NCI-H1105 (cell line): ENCODE results near the gene TBL1Y.
"Not testable (repeated sequence)": the region's sequence is repeated elsewhere in the genome, so short reads cannot be mapped to it uniquely, and the experiment has no call there.

Experiments used
- DNase-seq: peaks from one replicate; lab custom pipeline; 2025; lab: John Stamatoyannopoulos, UW

The TBL1Y gene

GRCh38 chrY:6972271-6972887, 61.9 kb downstream of the TBL1Y start:
- no peak for DNase-seq

GRCh38 chrY:6974971-6975370, 64.5 kb downstream of the TBL1Y start:
- no peak for DNase-seq

- no peak for DNase-seq
These were observed 67.3 kb downstream of the TBL1Y start for GRCh38 chrY:6977783-6978182.

- no peak for DNase-seq
These were observed 72.7 kb downstream of the TBL1Y start for GRCh38 chrY:6983221-6983620.

GRCh38 chrY:6987811-6988210, 77.3 kb downstream of the TBL1Y start:
- DNase-seq = no peak

GRCh38 chrY:6989886-6990620, 79.6 kb downstream of the TBL1Y start:
- no peak for DNase-seq

- DNase-seq = no peak
These were observed 81.5 kb downstream of the TBL1Y start for GRCh38 chrY:6992041-6992440.

GRCh38 chrY:6995987-6996386, 85.5 kb downstream of the TBL1Y start:
- DNase-seq = no peak

GRCh38 chrY:6997503-6998066, 87.1 kb downstream of the TBL1Y start:
- no peak for DNase-seq

- no peak for DNase-seq
These were observed 89.4 kb downstream of the TBL1Y start for GRCh38 chrY:6999905-7000304.

- DNase-seq = no peak
These were observed 92.1 kb downstream of the TBL1Y start for GRCh38 chrY:7002581-7002980.

GRCh38 chrY:7007911-7008310, 97.4 kb downstream of the TBL1Y start:
- DNase-seq = no peak

GRCh38 chrY:7008578-7009355, 98.3 kb downstream of the TBL1Y start:
- no peak for DNase-seq

GRCh38 chrY:7013051-7013450, 102.6 kb downstream of the TBL1Y start:
- no peak for DNase-seq

GRCh38 chrY:7016521-7016920, 106.0 kb downstream of the TBL1Y start:
- DNase-seq = no peak

- no peak for DNase-seq
These were observed 107.0 kb downstream of the TBL1Y start for GRCh38 chrY:7017244-7018080.

- DNase-seq = no peak
These were observed 128.5 kb downstream of the TBL1Y start for GRCh38 chrY:7039037-7039436.

- DNase-seq = no peak
These were observed 130.2 kb downstream of the TBL1Y start for GRCh38 chrY:7040662-7041061.

- DNase-seq = no peak
These were observed 131.5 kb downstream of the TBL1Y start for GRCh38 chrY:7041983-7042382.

- not testable (repeated sequence) for DNase-seq
These were observed 142.0 kb downstream of the TBL1Y start for GRCh38 chrY:7052461-7052860.

- no peak for DNase-seq
These were observed 146.4 kb downstream of the TBL1Y start for GRCh38 chrY:7056886-7057285.

- DNase-seq = no peak
These were observed 168.2 kb downstream of the TBL1Y start for GRCh38 chrY:7078725-7079124.
